Medulla oblongata (tissue), 1 donor: ENCODE measurements around the gene PDGFC.
"Not testable (repeated sequence)": the region's sequence is repeated elsewhere in the genome, so short reads cannot be mapped to it uniquely, and the experiment has no call there.

Source experiments
- DNase-seq: peaks from one replicate; pipeline ENCODE4 v3.0.0-alpha.2; 2015; ENCODE audit errors: extremely low spot score

Gene PDGFC

DNA sequence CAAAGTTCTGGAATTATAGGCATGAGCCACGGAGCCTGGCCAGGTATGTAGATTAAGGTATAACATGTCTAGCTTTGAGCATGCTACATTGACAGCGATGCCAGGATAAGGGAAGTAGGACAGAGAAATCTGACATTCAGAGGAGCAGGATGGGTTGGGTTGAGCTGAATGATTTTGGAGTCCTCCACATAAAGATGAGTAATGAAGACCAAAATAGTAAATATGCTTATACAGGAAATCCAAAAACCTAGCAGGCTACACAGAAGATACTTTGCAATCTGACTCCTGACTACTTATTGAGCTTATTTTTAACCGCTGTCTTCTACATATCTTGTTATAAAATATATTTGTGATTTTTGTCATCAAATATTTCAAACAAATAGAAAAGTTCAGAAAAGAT is 69.7 kb downstream of the PDGFC start:
- no peak for DNase-seq

DNA sequence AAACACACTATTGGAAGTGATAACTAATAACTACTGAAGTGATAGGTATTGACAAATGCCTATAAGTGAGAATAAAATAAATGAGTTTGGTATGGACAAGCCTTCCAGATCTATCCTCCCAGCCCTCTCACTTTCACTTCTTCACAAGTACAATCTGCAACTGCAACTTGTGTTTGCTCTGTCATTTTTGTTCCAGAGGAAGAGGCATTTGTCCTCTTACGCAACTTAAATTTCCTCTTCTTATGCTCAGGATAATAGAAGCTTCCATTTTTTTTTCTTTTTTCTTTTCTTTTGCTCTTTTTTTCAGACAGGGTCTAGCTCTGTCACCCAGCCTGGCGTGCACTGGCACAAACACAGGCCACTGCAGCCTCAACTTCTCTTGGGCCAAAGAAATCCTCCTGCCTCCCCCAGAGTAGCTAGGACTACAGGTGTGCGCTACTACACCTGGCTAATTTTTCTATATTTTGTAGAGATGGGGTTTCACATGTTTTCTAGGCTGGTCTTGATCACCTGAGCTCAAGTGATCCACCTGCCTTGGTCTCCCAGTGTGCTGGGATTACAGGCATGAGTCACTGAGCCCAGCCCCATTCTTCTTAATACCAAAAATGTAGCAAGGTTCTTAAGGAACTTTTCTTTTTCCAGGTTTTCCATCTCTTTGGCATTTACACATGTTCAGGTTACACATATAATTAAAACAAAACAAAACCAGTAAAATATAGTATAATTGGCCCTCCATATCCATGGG is 73.1 kb downstream of the PDGFC start:
- DNase-seq, result peak; percentile 67

DNA sequence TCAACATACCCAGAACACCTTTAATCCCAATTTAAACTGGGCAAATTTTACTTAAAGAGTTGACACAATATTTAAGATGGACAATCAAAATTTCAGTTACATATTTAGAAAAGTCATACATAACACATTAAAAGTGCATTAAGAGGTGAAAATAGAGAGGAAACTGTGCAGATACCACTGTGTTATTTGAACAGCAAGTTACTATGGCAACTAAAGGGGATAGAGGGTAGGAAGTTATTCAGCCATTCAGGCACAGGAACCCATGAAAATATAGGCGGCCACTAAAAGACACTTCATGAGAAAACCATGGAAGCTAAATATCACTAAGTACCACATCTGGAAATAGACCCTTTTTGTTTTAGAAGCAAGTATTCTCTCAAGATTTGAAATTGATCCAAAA is 75.1 kb downstream of the PDGFC start:
- no peak for DNase-seq

DNA sequence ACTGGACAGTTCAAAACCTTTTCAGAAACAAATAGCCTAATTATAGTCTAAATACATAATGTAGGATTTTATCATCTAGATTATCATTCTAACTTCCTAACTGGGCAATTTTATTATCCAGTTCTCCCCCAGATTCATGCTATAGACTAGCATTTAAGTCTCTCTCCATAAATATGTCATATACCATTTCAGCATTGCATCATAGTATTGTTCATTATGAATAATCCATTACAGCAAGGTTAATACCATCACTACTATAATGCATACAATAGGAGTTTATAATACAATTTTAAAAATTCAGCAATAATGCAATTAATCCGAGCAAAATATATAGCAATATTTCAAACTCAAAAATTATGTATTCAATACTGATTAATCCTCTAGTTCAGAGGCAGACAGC is 77.4 kb downstream of the PDGFC start:
- DNase-seq, result no peak

DNA sequence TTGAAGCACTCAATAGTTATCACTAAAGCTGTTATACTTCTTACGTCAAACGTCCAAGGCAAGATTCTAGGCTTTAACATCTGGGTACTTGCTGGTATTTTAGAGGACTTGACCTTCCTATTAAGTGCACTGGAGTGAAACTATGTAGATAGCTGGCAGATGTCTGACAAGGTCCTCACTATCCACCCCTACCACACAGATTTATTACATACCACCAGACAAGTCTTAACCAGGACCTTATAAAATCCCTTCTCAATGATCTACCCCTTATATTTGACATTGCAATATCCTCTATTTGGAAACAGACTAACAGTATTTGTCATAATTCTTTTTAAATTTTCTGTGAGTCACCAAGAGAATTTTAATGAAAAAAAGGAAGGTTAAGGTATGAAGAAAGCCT is 78.8 kb downstream of the PDGFC start:
- DNase-seq, result no peak

DNA sequence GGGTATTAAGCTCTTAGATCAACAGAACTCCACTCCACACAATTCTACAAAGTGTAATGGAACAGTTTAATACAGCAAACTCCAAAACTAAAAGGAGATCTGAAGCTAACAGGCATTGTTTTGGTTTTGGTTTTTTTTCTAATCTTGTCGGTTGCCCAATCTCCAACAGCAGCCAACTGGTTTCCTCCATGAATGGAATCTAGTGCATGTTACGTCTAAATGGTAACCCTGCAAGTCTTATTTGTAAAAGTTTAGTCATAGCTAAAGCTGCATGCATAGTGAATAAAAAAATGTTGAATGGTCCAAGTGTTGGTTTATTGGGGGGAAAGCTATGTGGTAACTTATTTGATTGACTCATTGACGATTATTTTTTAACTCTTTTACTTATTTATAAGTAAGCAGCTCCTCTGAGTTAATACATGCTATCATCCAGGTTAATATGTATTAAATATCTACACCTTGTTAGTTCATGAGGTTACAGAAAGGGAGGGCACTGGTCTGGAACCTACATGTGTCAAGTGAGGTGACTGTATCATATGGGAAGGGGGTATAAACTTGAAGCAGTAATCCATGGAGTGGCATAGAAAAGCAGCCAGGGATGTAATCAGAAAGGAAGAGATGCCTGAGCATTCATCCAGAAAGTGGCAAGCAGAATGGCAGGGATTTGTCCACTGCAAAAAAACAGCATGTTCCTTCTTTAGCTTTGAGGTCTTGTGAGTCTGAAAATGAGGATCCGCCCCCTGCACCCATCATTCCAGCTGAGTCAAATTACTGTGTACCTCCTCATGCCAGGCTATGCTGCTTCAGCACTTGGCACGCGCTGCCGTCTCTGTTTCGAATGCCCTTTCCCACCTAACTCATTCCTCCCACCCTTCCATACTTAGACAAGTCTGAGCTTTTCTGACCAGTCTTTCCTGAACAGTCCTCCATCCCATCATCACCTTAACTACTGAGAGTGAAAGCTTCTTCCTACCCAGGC is 81.7 kb downstream of the PDGFC start:
- peak; percentile 38 for DNase-seq

DNA sequence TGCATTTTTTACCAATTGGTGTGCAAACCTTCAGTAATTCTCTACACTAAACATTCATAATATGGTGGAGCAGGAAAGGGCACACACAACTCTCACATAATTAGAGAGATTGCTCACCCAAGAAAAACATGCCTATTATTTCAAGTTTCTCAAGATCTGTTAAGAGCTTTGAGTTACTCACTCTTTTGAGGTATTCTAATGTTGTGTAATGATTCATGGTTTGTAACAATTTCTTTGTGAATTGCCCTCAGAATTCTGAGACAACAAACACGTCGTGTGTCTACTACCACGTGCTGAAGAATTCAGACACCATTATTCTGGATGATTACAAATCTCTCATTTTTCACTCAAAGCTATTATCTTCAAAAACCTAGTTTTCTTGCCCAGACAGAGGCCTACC is 82.8 kb downstream of the PDGFC start:
- DNase-seq, result no peak

DNA sequence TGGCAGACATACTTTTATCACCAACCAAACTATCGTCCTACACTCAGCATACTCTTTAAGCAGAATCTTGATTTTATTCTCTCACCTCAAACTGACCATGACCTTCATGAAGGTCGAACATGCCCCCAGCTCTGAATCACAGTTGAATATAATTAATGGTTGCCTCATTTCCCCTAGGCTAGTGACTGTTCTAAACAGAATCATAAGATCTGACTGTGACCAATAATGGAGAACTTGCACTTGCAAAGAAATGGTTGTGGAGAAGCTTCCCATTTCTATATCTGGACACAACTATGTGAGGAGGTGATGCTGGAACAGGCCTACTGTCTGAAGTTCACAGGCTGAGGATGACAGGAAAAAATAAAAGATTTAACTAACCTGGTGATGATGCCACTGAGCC is 85.1 kb downstream of the PDGFC start:
- DNase-seq, result no peak

DNA sequence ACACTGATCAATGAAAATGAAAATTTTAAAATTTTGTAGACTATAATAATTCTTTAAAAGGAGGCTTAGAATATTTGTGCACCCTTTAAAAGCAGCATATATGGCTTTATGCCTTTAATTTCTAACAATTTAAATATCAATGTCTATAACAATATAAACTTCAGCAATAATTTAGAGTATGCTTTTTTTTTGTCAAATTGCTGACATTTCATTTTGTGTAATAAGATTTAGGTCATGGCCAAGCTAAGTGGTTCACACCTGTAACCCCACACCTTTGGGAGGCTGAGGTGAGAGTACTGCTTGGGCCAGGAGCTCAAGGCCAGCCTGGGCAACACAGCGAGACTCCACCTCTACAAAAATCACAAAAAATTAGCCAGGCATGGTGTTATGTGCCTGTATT is 86.2 kb downstream of the PDGFC start:
- no peak for DNase-seq

DNA sequence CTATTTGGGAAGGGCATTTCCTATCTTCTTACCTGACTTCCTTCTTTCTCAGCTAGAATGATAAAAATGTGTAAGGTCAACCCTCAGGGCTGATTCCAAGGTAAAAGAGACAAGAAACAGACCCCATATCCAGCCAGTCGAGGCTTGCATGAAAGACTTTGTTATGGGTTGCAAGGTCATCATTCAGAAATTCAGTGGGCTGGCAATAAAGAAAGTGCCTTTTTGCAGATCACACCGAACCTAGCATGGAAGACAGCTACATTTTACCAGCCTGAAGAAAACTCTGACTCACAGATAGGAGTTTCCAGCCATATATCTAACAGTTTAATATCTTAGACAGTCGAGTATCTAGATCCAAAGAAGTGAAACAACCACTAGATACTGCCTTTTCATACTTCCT is 87.4 kb downstream of the PDGFC start:
- no peak for DNase-seq

DNA sequence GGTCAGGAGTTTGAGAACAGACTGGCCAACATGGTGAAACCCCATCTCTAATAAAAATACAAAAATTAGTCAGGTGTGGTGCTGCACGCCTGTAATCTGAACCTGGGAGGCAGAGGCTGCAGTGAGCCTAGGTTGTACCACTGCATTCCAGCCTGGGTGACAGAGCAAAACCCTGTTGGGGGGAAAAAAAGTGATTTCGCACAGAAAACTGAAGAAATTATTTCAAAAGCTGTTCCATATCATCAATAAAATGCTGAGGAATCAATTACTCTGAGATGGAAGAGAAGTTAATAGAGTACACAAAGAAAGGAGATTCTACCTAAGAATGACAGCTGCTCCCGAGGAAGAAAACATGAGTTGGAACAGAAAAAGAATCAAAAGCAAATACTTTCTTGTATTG is 95.9 kb downstream of the PDGFC start:
- no peak for DNase-seq

DNA sequence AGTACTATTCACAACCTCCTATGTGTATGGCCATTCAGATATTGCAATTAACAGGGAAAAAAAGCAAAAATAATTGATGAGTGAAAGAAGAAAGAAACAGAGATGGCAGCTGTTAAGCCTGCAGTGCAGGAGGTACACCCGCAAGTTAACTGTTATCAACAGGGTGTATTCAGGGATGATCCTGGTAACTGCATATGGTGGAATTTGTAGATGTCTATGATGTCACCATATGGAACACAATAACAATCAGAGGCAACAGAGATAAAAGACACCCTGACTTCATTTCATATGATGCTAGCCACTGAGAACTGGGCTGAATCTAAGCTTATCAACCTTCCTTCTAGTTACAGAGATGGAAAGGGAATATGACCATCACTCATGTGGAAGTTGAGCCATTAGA is 96.5 kb downstream of the PDGFC start:
- no peak for DNase-seq

DNA sequence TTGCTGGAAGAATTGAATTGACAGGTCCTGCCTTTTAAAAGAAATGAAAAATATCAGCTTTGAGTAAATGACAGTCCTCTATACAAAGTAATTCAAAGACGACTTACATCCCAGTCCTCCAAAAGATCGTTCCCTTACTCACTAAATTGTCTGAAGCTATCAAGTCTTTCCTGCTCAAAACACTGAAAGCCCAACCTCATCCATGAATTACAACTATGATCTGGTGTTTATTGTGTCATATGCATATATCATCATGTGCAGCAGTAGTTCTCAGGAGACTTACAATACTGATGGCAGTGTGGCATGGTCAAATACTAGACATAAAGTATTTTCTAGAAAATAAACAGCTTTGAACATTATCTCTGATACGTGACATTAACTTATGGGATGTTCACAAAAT is 97.8 kb downstream of the PDGFC start:
- no peak for DNase-seq

DNA sequence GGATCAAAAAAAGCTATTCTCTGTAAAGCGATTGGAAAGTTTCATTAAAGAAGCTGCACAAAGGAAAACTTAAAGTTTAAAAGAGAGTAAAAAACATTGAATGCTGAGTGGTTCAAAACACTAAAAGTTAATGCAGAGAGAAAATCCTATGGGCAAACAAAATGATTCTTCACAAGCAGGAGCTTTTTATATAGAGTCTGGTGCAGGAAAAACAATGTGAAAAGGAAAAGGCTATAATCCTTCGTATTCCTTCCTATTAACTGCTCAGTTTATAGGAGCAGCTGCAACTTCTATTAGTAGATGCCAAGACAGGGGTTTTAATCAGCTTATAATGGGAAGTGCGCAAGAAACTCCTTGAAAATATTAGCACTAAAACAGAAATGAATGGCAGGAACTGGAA is 100.7 kb downstream of the PDGFC start:
- no peak for DNase-seq

DNA sequence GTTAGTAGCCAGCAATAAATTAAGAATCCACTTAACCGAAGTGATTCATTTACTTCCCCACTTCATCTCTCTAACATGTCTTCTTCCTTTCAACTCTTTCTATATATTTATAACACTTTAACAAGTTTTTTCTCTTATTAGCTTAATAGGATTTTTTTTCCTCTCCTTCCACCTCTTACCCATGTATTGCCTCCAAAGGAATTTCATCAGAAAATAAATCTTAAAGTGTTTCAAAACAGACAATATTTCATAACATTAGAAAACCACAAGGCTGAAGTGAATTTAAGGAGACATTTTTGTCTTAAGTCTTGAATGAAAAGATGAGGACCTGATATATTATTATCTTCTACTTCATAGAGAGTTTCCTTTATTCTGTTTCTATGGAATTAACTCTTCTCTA is 101.5 kb downstream of the PDGFC start:
- no peak for DNase-seq

DNA sequence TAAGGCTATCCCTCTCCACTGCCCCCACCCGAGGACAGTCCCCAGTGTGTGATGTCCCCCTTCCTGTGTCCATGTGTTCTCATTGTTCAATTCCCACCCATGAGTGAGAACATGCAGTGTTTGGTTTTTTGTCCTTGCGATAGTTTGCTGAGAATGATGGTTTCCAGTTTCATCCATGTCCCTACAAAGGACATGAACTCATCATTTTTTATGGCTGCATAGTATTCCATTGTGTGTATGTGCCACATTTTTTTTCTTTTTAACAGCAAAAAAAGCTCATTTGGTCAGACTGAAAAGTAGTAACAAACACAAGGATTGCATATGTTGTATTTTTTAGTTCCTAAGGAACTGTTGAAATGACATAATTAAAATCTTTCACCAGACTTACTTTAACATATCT is 105.5 kb downstream of the PDGFC start:
- DNase-seq, result not testable (repeated sequence)

DNA sequence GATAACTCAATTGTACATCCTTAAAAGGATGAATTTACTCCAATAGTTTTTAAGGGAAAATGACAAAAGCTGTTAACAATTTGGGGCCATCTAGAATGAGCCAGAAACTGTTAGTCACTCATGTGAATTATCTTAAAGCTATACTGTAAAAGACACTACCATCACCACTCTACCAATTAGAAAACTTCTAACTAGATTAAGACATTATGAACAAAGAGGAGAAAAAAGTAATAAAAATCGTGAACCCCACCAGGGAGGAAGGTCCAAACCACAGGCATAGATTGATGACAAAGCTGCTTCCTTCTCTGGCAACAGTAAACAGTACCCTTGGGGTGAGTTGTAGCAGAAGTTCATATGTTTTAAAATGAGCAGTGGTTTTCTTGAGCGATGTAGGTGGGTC is 106.1 kb downstream of the PDGFC start:
- no peak for DNase-seq

DNA sequence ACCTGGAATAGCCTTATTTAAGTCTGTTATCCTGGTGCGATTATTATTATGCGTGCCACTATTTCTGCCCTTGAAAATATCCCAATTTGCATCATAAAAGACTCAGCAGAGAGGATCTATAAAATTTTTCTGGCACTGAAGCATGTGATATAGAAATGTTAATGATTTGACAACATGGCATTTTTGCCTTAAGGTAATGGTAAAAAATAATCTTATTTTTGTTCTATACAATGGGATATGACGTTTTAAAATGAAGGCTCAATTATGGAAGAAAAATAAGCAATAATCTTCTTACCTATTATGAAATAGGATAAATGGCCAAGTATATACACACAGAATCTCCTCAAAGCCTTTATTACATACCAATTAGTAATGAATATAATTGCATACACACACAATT is 113.5 kb downstream of the PDGFC start:
- no peak for DNase-seq

DNA sequence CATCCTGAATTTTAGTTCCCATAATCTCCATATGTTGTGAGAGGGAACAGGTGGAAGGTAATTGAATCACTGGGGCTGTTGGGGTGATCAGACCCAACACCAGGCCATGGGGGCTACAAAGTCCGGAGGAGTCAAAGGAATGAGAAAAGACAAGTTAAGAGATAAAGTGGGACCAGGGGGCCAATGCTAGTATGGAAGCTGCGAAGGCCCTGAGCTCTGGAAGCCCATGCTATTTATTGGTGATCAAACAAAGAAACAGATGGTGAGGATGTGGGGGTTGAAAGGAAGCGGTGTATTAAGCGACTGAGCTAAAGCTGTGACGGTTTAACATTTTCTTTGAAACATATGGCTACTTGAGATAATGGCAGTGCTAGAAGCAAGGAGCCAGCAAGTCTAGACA is 132.8 kb downstream of the PDGFC start:
- no peak for DNase-seq

DNA sequence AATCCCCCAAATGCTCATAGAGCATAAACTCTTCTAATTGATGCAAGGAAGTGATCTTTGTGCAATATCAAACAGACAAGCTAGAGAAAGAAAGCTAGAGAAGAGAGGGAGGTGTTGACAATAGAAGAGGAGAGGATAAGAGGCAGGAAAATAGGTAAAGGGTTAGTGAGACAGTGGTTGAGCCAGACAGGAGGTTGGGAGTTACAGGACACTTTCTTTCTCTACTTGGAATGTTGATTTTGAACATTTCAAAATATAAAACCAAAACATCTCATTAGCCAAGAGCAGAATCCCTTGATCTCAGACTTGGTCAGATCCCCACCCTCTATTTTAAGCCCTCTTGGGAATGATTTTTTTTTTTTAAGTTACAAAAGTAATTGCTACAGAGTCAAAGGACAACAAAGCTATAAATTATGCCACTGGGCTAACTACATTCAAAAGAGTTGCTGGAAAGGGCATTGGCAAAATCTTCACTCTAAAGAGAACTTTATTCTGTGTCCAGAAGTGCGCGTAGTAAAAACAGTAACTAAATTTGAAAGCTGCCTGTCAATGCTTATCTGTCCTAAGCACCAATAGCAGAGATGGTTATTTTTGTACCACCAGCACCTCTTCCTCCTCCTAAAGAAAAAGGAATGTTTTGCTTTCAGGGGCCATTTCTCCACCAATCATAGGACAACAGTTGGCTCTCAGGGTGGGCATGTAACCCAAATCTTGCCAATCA is 133.8 kb downstream of the PDGFC start:
- no peak for DNase-seq

DNA sequence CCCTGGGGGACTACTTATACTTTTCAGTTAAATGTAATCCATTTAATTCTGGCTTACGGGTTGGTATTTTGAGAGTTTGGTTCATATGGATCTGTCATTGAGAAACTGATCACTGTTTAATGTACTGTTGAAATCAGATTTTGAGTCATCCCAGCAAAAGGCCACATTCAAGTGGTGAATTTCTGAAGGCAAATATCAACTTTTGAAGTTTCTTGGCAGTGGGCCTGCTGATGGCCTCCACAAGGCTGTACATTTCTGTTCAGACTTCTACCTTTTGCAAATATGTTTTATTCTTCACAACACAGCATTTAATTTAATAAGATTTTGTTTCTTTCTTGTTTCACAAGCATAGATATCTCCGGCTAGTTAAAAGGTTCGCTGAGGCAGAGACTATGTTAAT is 138.7 kb downstream of the PDGFC start:
- no peak for DNase-seq

DNA sequence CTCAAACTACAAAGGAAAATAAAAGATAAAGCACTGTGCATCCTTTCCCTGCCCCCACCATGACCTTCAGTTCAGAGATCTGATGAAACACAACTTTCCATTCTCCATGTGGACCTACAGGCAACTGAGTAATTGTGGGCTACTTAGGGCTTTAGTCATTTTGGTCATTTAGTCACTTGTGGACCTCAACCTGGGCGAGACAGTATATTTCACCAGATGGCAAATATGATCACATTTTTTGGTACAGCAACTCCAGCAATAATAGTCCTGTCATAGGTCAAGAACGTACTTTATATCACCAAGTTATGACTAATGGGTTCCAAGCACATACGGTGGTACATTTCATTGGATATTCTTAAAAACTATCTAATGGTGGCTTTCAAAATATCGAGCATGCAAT is 141.2 kb downstream of the PDGFC start:
- DNase-seq, result no peak
